OCI-LY3 (cell line): ENCODE results near the gene CNIH1.

Source experiments
- CTCF ChIP-seq: fragments of 200-600, 300-600 bp; sonication (generic); IDR thresholded peaks from 2 replicates; pipeline ENCODE4 v1.5.1; 2014; ENCODE audit warnings: antibody characterized with exemption, low read length, low read depth
- EZH2phosphoT487 ChIP-seq: fragments of 200-600 bp; shearing (Covaris generic); IDR thresholded peaks from 2 replicates; pipeline ENCODE4 v1.6.1; 2018; ENCODE audit warnings: antibody characterized with exemption, mixed run types, low read depth

- TF ChIP-seq CTCF (no peak), EZH2phosphoT487 (no peak)
Measured at GRCh38 chr14:54486685-54487084, 45.5 kb upstream of the CNIH1 start.
